ENCODE data around the gene COG1.

DNA sequence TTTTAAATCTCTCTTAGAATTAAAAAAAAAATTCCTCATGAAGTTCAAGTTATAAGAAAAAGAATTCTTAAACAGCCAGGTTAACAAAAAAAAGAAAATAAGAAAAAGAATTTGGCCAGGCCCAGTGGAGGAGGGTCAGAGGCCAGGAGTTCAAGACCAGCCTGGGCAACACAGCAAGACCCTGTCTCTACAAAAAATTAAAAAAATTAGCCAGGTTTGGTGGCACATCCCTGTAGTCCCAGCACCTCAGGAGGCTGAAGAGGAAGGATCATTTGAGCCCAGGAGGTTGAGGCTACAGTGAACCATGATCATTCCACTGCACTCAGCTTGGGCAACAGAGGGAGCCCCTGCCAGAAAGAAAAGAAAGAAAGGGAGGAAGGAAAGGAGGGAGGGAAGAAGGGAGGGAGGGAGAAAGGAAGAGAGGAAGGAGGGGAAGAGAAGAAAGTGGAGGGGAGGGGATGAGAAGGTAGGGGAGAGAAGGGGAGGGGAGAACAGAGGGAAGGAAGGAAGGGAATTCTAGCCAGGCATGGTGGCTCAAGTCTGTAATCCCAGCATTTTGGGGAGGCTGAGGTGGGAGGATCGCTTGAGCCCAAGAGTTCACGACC is 30.9 kb downstream of the COG1 start:
- no peak for TF ChIP-seq CTCF (IDR thresholded peaks at IDR 0.05 in 8 of 11, conservative IDR thresholded peaks at IDR 0.05 in 3 of 11)
- no peak for TF ChIP-seq POLR2A (IDR thresholded peaks at IDR 0.05)
